Neuronal stem cell (in vitro differentiated cells): ENCODE results near the gene SLC37A1.
A peak's percentile ranks its signal among the peaks of the same experiment; 100 is the strongest.

Experiments
- DNase-seq: peaks from one replicate; pipeline ENCODE4 v3.0.0-alpha.2; 2013; ENCODE audit warnings: low spot score
- H2AFZ ChIP-seq: one replicate; pipeline ENCODE4 v1.6.1; 2013; ENCODE audit warnings: mild to moderate bottlenecking, low read length, inconsistent platforms
- H2AK5ac ChIP-seq: 2 replicates; pipeline ENCODE4 v1.6.1; 2013; ENCODE audit warnings: low read depth, mild to moderate bottlenecking, inconsistent platforms, low read length, moderate library complexity, mixed read lengths
- H2BK120ac ChIP-seq: 2 replicates; pipeline ENCODE4 v1.6.1; 2013; ENCODE audit warnings: low read depth, mild to moderate bottlenecking, inconsistent platforms, low read length, moderate library complexity, mixed read lengths
- H2BK12ac ChIP-seq: one replicate; pipeline ENCODE4 v1.6.1; 2013; ENCODE audit warnings: low read length, inconsistent platforms
- H2BK15ac ChIP-seq: 2 replicates; pipeline ENCODE4 v1.6.1; 2013; ENCODE audit warnings: mild to moderate bottlenecking, low read length, inconsistent platforms, mixed read lengths
- H2BK5ac ChIP-seq: one replicate; pipeline ENCODE4 v1.6.1; 2013; ENCODE audit warnings: inconsistent platforms, mild to moderate bottlenecking, low read length, moderate library complexity
- H3K14ac ChIP-seq: one replicate; pipeline ENCODE4 v1.6.1; 2013; ENCODE audit warnings: low read length, inconsistent platforms
- H3K18ac ChIP-seq: 2 replicates; pipeline ENCODE4 v1.6.1; 2013; ENCODE audit warnings: low read length, inconsistent platforms
- H3K23ac ChIP-seq: 2 replicates; pipeline ENCODE4 v1.6.1; 2013; ENCODE audit warnings: low read depth, mild to moderate bottlenecking, mixed read lengths, low read length, inconsistent platforms; ENCODE audit not compliant: poor library complexity
- H3K27ac ChIP-seq: replicated peaks from 3 replicates; pipeline ENCODE4 v1.5.1; 2013; ENCODE audit warnings: low read length, inconsistent platforms
- H3K27me3 ChIP-seq, 3 experiments: 2 replicates each; pipeline ENCODE4 v1.6.1; 2013; ENCODE audit warnings: low read length in 3 of 3, mild to moderate bottlenecking in 2 of 3, inconsistent platforms in 1 of 3, low read depth in 1 of 3, mixed read lengths in 1 of 3, moderate library complexity in 1 of 3; ENCODE audit not compliant: control insufficient read depth in 3 of 3, insufficient read depth in 3 of 3
- H3K36me3 ChIP-seq, 2 donors: replicated peaks in 1 of 2; 2 replicates each; pipeline ENCODE4 v1.6.1; 2013; ENCODE audit warnings: low read length in 2 of 2; ENCODE audit not compliant: control insufficient read depth in 2 of 2, insufficient read depth in 2 of 2
- H3K4ac ChIP-seq: 2 replicates; pipeline ENCODE4 v1.6.1; 2013; ENCODE audit warnings: inconsistent platforms, mild to moderate bottlenecking, low read length, moderate library complexity
- H3K4me1 ChIP-seq, 2 donors: 1 replicate in 1 of 2; 2 replicates in 1 of 2; pipeline ENCODE4 v1.6.1; 2013; ENCODE audit warnings: low read length in 2 of 2, low read depth in 1 of 2; ENCODE audit not compliant: control insufficient read depth in 2 of 2, insufficient read depth in 1 of 2
- H3K4me2 ChIP-seq: one replicate; pipeline ENCODE4 v1.6.1; 2013; ENCODE audit warnings: mild to moderate bottlenecking, low read length, inconsistent platforms; ENCODE audit not compliant: insufficient read depth, poor library complexity, severe bottlenecking
- H3K4me3 ChIP-seq, 2 donors: 2 replicates each; pipeline ENCODE4 v1.5.1; 2013; ENCODE audit warnings: low read length in 2 of 2, mild to moderate bottlenecking in 2 of 2, inconsistent platforms in 1 of 2, moderate library complexity in 1 of 2
- H3K79me1 ChIP-seq: one replicate; pipeline ENCODE4 v1.6.1; 2013; ENCODE audit warnings: low read depth, mild to moderate bottlenecking, inconsistent platforms, low read length, moderate library complexity
- H3K9ac ChIP-seq: one replicate; pipeline ENCODE4 v1.6.1; 2013; ENCODE audit warnings: mild to moderate bottlenecking, low read depth, low read length, inconsistent platforms; ENCODE audit not compliant: poor library complexity
- H3K9me3 ChIP-seq, 2 donors: replicated peaks in 1 of 2; 2 replicates each; pipeline versions ENCODE3 to v1.6.1; 2013; ENCODE audit warnings: low read length in 2 of 2, mild to moderate bottlenecking in 2 of 2, inconsistent platforms in 1 of 2, low read depth in 1 of 2, mixed read lengths in 1 of 2, moderate library complexity in 1 of 2; ENCODE audit not compliant: control insufficient read depth in 2 of 2, insufficient read depth in 1 of 2
- H4K8ac ChIP-seq: one replicate; pipeline ENCODE4 v1.6.1; 2013; ENCODE audit warnings: low read depth, mild to moderate bottlenecking, inconsistent platforms, low read length, moderate library complexity
- H4K91ac ChIP-seq: one replicate; pipeline ENCODE4 v1.6.1; 2013; ENCODE audit warnings: low read length, low read depth, mild to moderate bottlenecking, inconsistent platforms; ENCODE audit not compliant: poor library complexity
- WGBS, 2 donors: extraction: QIAGEN DNeasy Blood & Tissue Kit; methylation state at CpG; one replicate each; pipeline ENCODE4 v1.1.7; 2013; ENCODE audit warnings: missing lambda C conversion rate in 2 of 2, mixed read lengths in 1 of 2; ENCODE audit not compliant: insufficient read length in 2 of 2, insufficient replicate concordance in 1 of 2; ENCODE audit errors: extremely low coverage in 2 of 2; 5-methylcytosine and 5-hydroxymethylcytosine counted together

SLC37A1 gene

GRCh38 chr21:42581336-42581992 lies 67.8 kb downstream of the SLC37A1 start:
- Histone ChIP-seq H2BK120ac (no peak overlapping the region), H2BK5ac (no peak overlapping the region), H2AFZ (no peak overlapping the region), H3K9ac (no peak overlapping the region), H3K4ac (no peak overlapping the region), H2AK5ac (no peak overlapping the region), H3K9me3 (peaks cover 2 to 15% of the 10 kb centered on the region in 2 donors), H2BK15ac (no peak overlapping the region), H3K27ac (no peak overlapping the region), H3K4me2 (no peak overlapping the region), H3K4me1 (peaks cover 0 to 6% of the 10 kb centered on the region in 2 donors), H4K91ac (no peak overlapping the region), H3K23ac (no peak overlapping the region), H4K8ac (no peak overlapping the region), H3K27me3 (peaks cover 0 to 7% (median 0%) of the 10 kb centered on the region in 3 experiments), H3K79me1 (no peaks in the 10 kb centered on the region), H3K18ac (peak overlapping the region; percentile 15), H3K14ac (no peak overlapping the region), H2BK12ac (no peak overlapping the region), H3K4me3 (no peak overlapping the region), H3K36me3 (no peaks in the 10 kb centered on the region)
- no CpG with 5 or more reads among the region's 13 CpGs for WGBS, 2 donors
- no peak for DNase-seq

DNA sequence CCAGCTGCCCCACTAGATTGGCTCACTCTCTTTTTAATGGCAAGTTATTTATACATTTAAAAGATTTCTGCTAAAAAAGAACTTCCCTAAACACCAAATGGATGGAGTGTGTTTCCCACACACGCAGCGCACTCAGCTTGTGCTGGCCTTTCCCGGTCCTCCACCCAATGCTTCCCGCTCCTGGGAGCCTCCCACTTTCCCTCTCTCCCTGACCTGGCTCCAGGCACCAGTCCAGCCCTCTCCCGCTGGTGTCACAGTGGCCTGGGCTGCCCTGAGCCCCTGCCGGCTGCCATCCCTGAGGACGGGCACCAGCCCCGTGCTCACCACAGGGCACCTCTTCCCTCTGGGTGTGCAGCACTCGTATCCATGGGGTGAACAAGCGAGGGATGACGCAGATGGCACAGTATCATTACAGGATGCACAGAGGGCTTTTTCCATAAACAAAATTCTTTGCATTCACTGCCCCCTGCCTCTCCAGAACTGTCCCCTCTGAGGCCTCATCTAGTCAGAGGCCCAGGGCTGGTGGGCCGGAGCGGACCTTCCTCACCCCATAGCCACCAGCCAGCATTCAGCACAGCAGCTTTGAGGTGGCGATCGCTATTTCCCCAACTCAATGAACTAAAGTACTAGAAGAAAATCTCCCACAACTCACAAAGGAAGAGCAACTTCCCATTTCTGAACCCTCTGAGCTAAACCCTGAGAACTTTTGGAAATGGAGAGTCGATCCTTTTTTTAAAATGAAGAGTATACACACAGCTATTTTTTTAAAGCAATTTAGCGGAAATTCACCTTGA lies 68.5 kb downstream of the SLC37A1 start:
- DNase-seq: no peak
- H2AK5ac ChIP-seq: peak overlapping the region; percentile 78
- H3K4ac ChIP-seq: no peak overlapping the region
- peak overlapping the region; percentile 64 for H3K9ac ChIP-seq
- peak overlapping the region; percentile 94 for H3K14ac ChIP-seq
- H2BK120ac ChIP-seq: no peak overlapping the region
- no peak overlapping the region for H4K91ac ChIP-seq
- H4K8ac ChIP-seq: no peak overlapping the region
- H3K36me3 ChIP-seq: no peaks in the 10 kb centered on the region
- H3K4me2 ChIP-seq: no peak overlapping the region
- no peak overlapping the region for H2BK15ac ChIP-seq
- peaks cover 0 to 7% (median 0%) of the 10 kb centered on the region in 3 experiments for H3K27me3 ChIP-seq
- no peak overlapping the region for H2AFZ ChIP-seq
- H3K4me3 ChIP-seq: no peak overlapping the region
- H2BK5ac ChIP-seq: peak overlapping the region; percentile 26
- H3K9me3 ChIP-seq: peaks cover 2 to 8% of the 10 kb centered on the region in 2 donors
- H2BK12ac ChIP-seq: peak overlapping the region; percentile 86
- H3K18ac ChIP-seq: peak overlapping the region; percentile 88
- no peak overlapping the region for H3K23ac ChIP-seq
- H3K27ac ChIP-seq: no peak overlapping the region
- peaks cover 0 to 6% of the 10 kb centered on the region in 2 donors for H3K4me1 ChIP-seq
- no CpG with 5 or more reads among the region's 17 CpGs for WGBS, 2 donors
- H3K79me1 ChIP-seq: no peaks in the 10 kb centered on the region

DNA sequence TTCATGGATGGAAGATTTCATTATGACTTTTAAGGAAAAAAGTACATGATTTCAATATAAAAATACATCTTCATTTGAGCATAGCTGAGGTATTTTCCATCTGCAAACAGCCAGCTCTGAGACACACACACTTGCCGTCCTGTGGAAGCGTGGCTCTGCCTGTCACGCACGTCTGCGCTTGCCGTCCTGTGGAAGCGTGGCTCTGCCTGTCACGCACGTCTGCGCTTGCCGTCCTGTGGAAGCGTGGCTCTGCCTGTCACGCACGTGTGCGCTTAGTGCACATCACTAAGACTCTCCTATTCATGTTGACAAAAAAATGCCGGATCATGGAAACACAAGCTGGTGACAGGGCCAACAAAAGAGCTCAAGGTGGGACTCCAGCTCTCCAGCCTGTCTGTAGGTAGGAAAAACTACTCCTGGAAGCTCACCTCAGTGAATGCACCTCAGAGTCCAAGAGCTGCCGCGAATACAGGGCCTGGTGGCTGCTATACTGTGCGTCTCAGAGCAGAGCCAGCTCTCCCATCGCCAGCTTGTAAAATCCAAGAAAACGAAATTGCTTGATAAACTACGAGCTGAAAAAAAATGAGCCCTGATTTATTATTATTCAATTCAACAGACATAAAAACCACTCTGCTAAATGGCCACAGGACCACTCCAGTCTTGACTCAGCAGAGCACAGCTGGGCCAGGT lies 69.3 kb downstream of the SLC37A1 start:
- peak overlapping the region; percentile 22 for H2BK15ac ChIP-seq
- no peak overlapping the region for H3K9ac ChIP-seq
- H4K8ac ChIP-seq: no peak overlapping the region
- peaks cover 0 to 7% (median 0%) of the 10 kb centered on the region in 3 experiments for H3K27me3 ChIP-seq
- H2BK5ac ChIP-seq: peak overlapping the region; percentile 49
- WGBS, 2 donors: no CpG with 5 or more reads among the region's 22 CpGs
- H2BK120ac ChIP-seq: no peak overlapping the region
- H4K91ac ChIP-seq: no peak overlapping the region
- H3K4me3 ChIP-seq: no peak overlapping the region
- H3K9me3 ChIP-seq: peaks cover 2 to 6% of the 10 kb centered on the region in 2 donors
- no peak overlapping the region for H3K27ac ChIP-seq
- H3K23ac ChIP-seq: peak overlapping the region; percentile 57
- H3K79me1 ChIP-seq: no peaks in the 10 kb centered on the region
- H3K4me1 ChIP-seq: peaks cover 0 to 6% of the 10 kb centered on the region in 2 donors
- no peak overlapping the region for H3K18ac ChIP-seq
- peak overlapping the region; percentile 73 for H2AK5ac ChIP-seq
- H3K36me3 ChIP-seq: no peaks in the 10 kb centered on the region
- DNase-seq: no peak
- H2BK12ac ChIP-seq: no peak overlapping the region
- no peak overlapping the region for H2AFZ ChIP-seq
- H3K14ac ChIP-seq: peak overlapping the region; percentile 76
- H3K4me2 ChIP-seq: no peak overlapping the region
- H3K4ac ChIP-seq: no peak overlapping the region
